ENCODE data around the gene RCL1. TPM values are rescaled to one million over a fixed set of nuclear protein-coding genes. Genes with fewer than 3 reads are reported as not detected.
A peak's percentile ranks its signal among the peaks of the same experiment; 100 is the strongest.

RCL1 gene
- total RNA-seq, 1 experiment from 2014 or later: 7.4 TPM

- in situ Hi-C loops (cut with HindIII; ENCODE audit: low pct_unique_long_range_greater_than_20kb, low sequenced_read_pairs): no loop called here
- DNase-seq (ENCODE audit: low read depth): no peak
Observed at GRCh38 chr9:4831119-4831518, 38.4 kb downstream of the RCL1 start.

- DNase-seq (ENCODE audit: low read depth): no peak
- in situ Hi-C loops (cut with HindIII; ENCODE audit: low pct_unique_long_range_greater_than_20kb, low sequenced_read_pairs): no loop called here
Observed at GRCh38 chr9:4831944-4832343, 39.2 kb downstream of the RCL1 start.

- peak; percentile 85 for DNase-seq (ENCODE audit: low read depth)
- in situ Hi-C loops (cut with HindIII; ENCODE audit: low pct_unique_long_range_greater_than_20kb, low sequenced_read_pairs): no loop called here
Observed at GRCh38 chr9:4832786-4833579, 40.2 kb downstream of the RCL1 start.

GRCh38 chr9:4833781-4834560 is 41.2 kb downstream of the RCL1 start:
- in situ Hi-C loops (cut with HindIII; ENCODE audit: low pct_unique_long_range_greater_than_20kb, low sequenced_read_pairs): no loop called here
- DNase-seq (ENCODE audit: low read depth): no peak

- no peak for DNase-seq (ENCODE audit: low read depth)
- in situ Hi-C loops (cut with HindIII; ENCODE audit: low pct_unique_long_range_greater_than_20kb, low sequenced_read_pairs): no loop called here
Observed at GRCh38 chr9:4836676-4837075, 43.9 kb downstream of the RCL1 start.

GRCh38 chr9:4837261-4838188 is 44.8 kb downstream of the RCL1 start:
- in situ Hi-C loops (cut with HindIII; ENCODE audit: low pct_unique_long_range_greater_than_20kb, low sequenced_read_pairs): no loop called here
- no peak for DNase-seq (ENCODE audit: low read depth)

GRCh38 chr9:4838189-4838546 is 45.4 kb downstream of the RCL1 start:
- no peak for DNase-seq (ENCODE audit: low read depth)
- in situ Hi-C loops (cut with HindIII; ENCODE audit: low pct_unique_long_range_greater_than_20kb, low sequenced_read_pairs): no loop called here

- in situ Hi-C loops (cut with HindIII; ENCODE audit: low pct_unique_long_range_greater_than_20kb, low sequenced_read_pairs): no loop called here
- DNase-seq (ENCODE audit: low read depth): no peak
Observed at GRCh38 chr9:4839470-4839912, 46.7 kb downstream of the RCL1 start.

GRCh38 chr9:4840018-4840417 is 47.3 kb downstream of the RCL1 start:
- no peak for DNase-seq (ENCODE audit: low read depth)
- in situ Hi-C loops (cut with HindIII; ENCODE audit: low pct_unique_long_range_greater_than_20kb, low sequenced_read_pairs): no loop called here

GRCh38 chr9:4842213-4842612 is 49.5 kb downstream of the RCL1 start:
- in situ Hi-C loops (cut with HindIII; ENCODE audit: low pct_unique_long_range_greater_than_20kb, low sequenced_read_pairs): no loop called here
- DNase-seq (ENCODE audit: low read depth): no peak

GRCh38 chr9:4842734-4843133 is 50.0 kb downstream of the RCL1 start:
- DNase-seq (ENCODE audit: low read depth): no peak
- in situ Hi-C loops (cut with HindIII; ENCODE audit: low pct_unique_long_range_greater_than_20kb, low sequenced_read_pairs): no loop called here

GRCh38 chr9:4844056-4844838 is 51.5 kb downstream of the RCL1 start:
- in situ Hi-C loops (cut with HindIII; ENCODE audit: low pct_unique_long_range_greater_than_20kb, low sequenced_read_pairs): no loop called here
- DNase-seq (ENCODE audit: low read depth): no peak

- DNase-seq (ENCODE audit: low read depth): no peak
- in situ Hi-C loops (cut with HindIII; ENCODE audit: low pct_unique_long_range_greater_than_20kb, low sequenced_read_pairs): no loop called here
Observed at GRCh38 chr9:4849369-4849768, 56.6 kb downstream of the RCL1 start.

- no peak for DNase-seq (ENCODE audit: low read depth)
- in situ Hi-C loops (cut with HindIII; ENCODE audit: low pct_unique_long_range_greater_than_20kb, low sequenced_read_pairs): no loop called here
Observed at GRCh38 chr9:4850603-4851310, 58.0 kb downstream of the RCL1 start.

- DNase-seq (ENCODE audit: low read depth): no peak
- in situ Hi-C loops (cut with HindIII; ENCODE audit: low pct_unique_long_range_greater_than_20kb, low sequenced_read_pairs): no loop called here
Observed at GRCh38 chr9:4852419-4852818, 59.7 kb downstream of the RCL1 start.

- DNase-seq (ENCODE audit: low read depth): no peak
- in situ Hi-C loops (cut with HindIII; ENCODE audit: low pct_unique_long_range_greater_than_20kb, low sequenced_read_pairs): no loop called here
Observed at GRCh38 chr9:4854265-4854590, 61.5 kb downstream of the RCL1 start.

GRCh38 chr9:4855841-4856240 is 63.1 kb downstream of the RCL1 start:
- in situ Hi-C loops (cut with HindIII; ENCODE audit: low pct_unique_long_range_greater_than_20kb, low sequenced_read_pairs): no loop called here
- DNase-seq (ENCODE audit: low read depth): no peak
